ENCODE data around the gene WARS2.

WARS2 gene

GRCh38 chr1:118982266-118982665 lies 158.2 kb downstream of the WARS2 start:
- DNase-seq = no peak

GRCh38 chr1:118981436-118981835 lies 159.0 kb downstream of the WARS2 start:
- DNase-seq = no peak
